ENCODE data around the gene RNF135.
"Not testable (repeated sequence)": the region's sequence is repeated elsewhere in the genome, so short reads cannot be mapped to it uniquely, and the experiment has no call there.

The RNF135 gene

DNA sequence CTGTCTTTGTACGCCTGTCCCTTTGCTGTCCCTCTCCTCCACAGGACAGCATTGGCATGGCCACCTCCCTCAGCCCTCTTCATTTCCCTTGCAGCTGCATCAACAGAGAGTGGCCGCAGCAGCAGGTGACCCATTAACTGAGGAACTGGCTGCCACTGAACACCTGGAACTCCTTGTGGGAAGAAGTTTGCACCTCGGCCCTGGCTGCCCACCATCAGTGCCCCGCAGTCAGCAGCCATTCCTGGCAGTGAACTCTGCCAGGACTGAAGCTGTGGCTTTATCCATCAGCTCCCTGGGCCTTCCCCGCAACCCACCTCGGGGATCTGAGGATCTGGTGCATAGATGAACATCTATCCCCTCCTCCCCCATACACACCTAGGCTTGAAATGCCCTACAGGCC, 13.1 kb upstream of the RNF135 start:
- no peak overlapping the region for H2BK120ac ChIP-seq (ENCODE audit: insufficient read depth, low read length, poor library complexity)
- H4K91ac ChIP-seq (ENCODE audit: low read depth, low read length), result no peak overlapping the region
- no peaks in the 10 kb centered on the region for H3K9me3 ChIP-seq (ENCODE audit: insufficient read depth, low read depth, low read length)
- no peak overlapping the region for H3K18ac ChIP-seq (ENCODE audit: low read length)
- no peak overlapping the region for H3K4ac ChIP-seq (ENCODE audit: low read depth, low read length)
- no CpG with 5 or more reads among the region's 6 CpGs for WGBS (ENCODE audit: extremely low coverage, insufficient coverage, insufficient read length)
- no peak overlapping the region for H4K12ac ChIP-seq (ENCODE audit: low read depth, low read length)
- DNase-seq, result no peak
- no peaks in the 10 kb centered on the region for H3K79me2 ChIP-seq (ENCODE audit: control insufficient read depth, insufficient read depth, low read length, poor library complexity)
- no peak overlapping the region for H3K27ac ChIP-seq (ENCODE audit: low read depth, low read length)
- no peak overlapping the region for H2AK5ac ChIP-seq (ENCODE audit: low read length)
- H4K8ac ChIP-seq (ENCODE audit: low read depth, low read length), result no peak overlapping the region
- H3K36me3 ChIP-seq (ENCODE audit: control insufficient read depth in 1 of 2, insufficient read depth in 2 of 2, low read length in 2 of 2), result no peaks in the 10 kb centered on the region
- no peak overlapping the region for H3K14ac ChIP-seq (ENCODE audit: low read length)
- no peaks in the 10 kb centered on the region for H3K27me3 ChIP-seq (ENCODE audit: insufficient read depth, low read length)
- no peak overlapping the region for H2AFZ ChIP-seq (ENCODE audit: insufficient read depth, low read length, poor library complexity)
- no peak overlapping the region for H3K23ac ChIP-seq (ENCODE audit: low read length)
- no peak overlapping the region for H2BK12ac ChIP-seq (ENCODE audit: low read length)
- peaks cover 2% of the 10 kb centered on the region for H3K79me1 ChIP-seq (ENCODE audit: low read length)
- no peak overlapping the region for H3K9ac ChIP-seq (ENCODE audit: low read length)
- peaks cover 2 to 10% of the 10 kb centered on the region in 2 experiments for H3K4me1 ChIP-seq (ENCODE audit: control insufficient read depth in 1 of 2, insufficient read depth in 2 of 2, low read length in 2 of 2)
- H2BK5ac ChIP-seq (ENCODE audit: low read depth, low read length, poor library complexity), result no peak overlapping the region
- no peak overlapping the region for H3K4me3 ChIP-seq (ENCODE audit: low read depth, low read length)
- no peak overlapping the region for H3K4me2 ChIP-seq (ENCODE audit: low read length)

GRCh38 chr17:30958187-30958586, 12.7 kb upstream of the RNF135 start:
- H3K14ac ChIP-seq (ENCODE audit: low read length), result no peak overlapping the region
- no CpG with 5 or more reads among the region's 7 CpGs for WGBS (ENCODE audit: extremely low coverage, insufficient coverage, insufficient read length)
- H3K4ac ChIP-seq (ENCODE audit: low read depth, low read length), result no peak overlapping the region
- no peaks in the 10 kb centered on the region for H3K36me3 ChIP-seq (ENCODE audit: control insufficient read depth in 1 of 2, insufficient read depth in 2 of 2, low read length in 2 of 2)
- H3K79me2 ChIP-seq (ENCODE audit: control insufficient read depth, insufficient read depth, low read length, poor library complexity), result no peaks in the 10 kb centered on the region
- H3K27me3 ChIP-seq (ENCODE audit: insufficient read depth, low read length), result no peaks in the 10 kb centered on the region
- peak; percentile 57 to 71 for DNase-seq
- no peaks in the 10 kb centered on the region for H3K9me3 ChIP-seq (ENCODE audit: insufficient read depth, low read depth, low read length)
- no peak overlapping the region for H2BK12ac ChIP-seq (ENCODE audit: low read length)
- no peak overlapping the region for H2BK120ac ChIP-seq (ENCODE audit: insufficient read depth, low read length, poor library complexity)
- no peak overlapping the region for H2AK5ac ChIP-seq (ENCODE audit: low read length)
- no peak overlapping the region for H3K23ac ChIP-seq (ENCODE audit: low read length)
- H4K91ac ChIP-seq (ENCODE audit: low read depth, low read length), result no peak overlapping the region
- no peak overlapping the region for H4K12ac ChIP-seq (ENCODE audit: low read depth, low read length)
- H3K4me1 ChIP-seq (ENCODE audit: control insufficient read depth in 1 of 2, insufficient read depth in 2 of 2, low read length in 2 of 2), result peaks cover 2 to 10% of the 10 kb centered on the region in 2 experiments
- H3K9ac ChIP-seq (ENCODE audit: low read length), result no peak overlapping the region
- no peak overlapping the region for H4K8ac ChIP-seq (ENCODE audit: low read depth, low read length)
- H3K4me2 ChIP-seq (ENCODE audit: low read length), result no peak overlapping the region
- H2BK5ac ChIP-seq (ENCODE audit: low read depth, low read length, poor library complexity), result no peak overlapping the region
- H3K27ac ChIP-seq (ENCODE audit: low read depth, low read length), result no peak overlapping the region
- no peak overlapping the region for H3K4me3 ChIP-seq (ENCODE audit: low read depth, low read length)
- H3K79me1 ChIP-seq (ENCODE audit: low read length), result peaks cover 2% of the 10 kb centered on the region
- H3K18ac ChIP-seq (ENCODE audit: low read length), result no peak overlapping the region
- H2AFZ ChIP-seq (ENCODE audit: insufficient read depth, low read length, poor library complexity), result no peak overlapping the region

DNA sequence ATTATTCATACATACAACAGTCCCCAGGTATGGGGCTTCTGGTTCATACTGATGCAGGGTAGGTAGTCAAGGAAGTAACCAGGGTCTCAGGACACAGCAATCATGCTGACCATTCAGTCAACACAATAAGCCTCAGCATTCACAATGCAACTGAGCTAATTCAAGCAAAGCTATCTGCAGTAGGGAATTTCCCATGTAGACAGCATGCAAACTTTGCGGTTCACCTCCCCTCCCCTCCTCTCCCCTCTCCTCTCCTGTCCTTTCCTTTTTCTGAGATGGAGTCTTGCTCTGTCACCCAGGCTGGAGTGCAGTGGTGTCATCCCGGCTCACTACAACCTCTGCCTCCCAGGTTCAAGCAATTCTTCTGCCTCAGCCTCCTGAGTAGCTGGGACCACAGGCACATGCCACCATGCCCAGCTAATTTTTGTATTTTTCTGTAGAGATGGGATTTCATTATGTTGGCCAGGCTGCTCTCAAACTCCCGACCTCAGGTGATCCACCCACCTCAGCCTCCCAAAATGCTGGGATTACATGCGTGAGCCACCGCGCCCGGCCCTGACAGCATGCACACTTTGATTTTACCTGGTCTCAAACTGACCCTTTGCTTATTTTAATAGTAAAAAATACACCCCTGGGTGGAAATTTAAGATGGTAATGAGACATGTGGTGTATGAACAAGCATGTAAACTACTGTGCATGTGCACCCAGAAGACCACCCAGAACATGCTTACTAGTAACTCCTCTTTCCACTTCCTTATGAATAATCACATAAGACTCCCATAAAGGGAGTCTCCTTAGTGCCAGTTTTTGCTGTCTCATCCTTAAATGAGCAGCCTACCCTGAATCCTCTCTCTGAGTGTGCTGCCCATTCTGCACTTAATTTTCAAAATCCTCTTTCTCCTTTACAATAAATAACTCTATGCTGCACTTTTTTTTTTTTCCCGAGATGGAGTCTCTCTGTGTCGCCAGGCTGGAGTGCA, 9.3 kb upstream of the RNF135 start:
- peaks cover 1% of the 10 kb centered on the region for H3K79me1 ChIP-seq (ENCODE audit: low read length)
- no peak overlapping the region for H3K4me3 ChIP-seq (ENCODE audit: low read depth, low read length)
- H2BK120ac ChIP-seq (ENCODE audit: insufficient read depth, low read length, poor library complexity), result no peak overlapping the region
- H3K4ac ChIP-seq (ENCODE audit: low read depth, low read length), result no peak overlapping the region
- no peak overlapping the region for H4K12ac ChIP-seq (ENCODE audit: low read depth, low read length)
- no peak overlapping the region for H2BK12ac ChIP-seq (ENCODE audit: low read length)
- no peaks in the 10 kb centered on the region for H3K27me3 ChIP-seq (ENCODE audit: insufficient read depth, low read length)
- DNase-seq, result no peak
- no peak overlapping the region for H3K23ac ChIP-seq (ENCODE audit: low read length)
- no CpG with 5 or more reads among the region's 9 CpGs for WGBS (ENCODE audit: extremely low coverage, insufficient coverage, insufficient read length)
- H3K27ac ChIP-seq (ENCODE audit: low read depth, low read length), result no peak overlapping the region
- H2BK5ac ChIP-seq (ENCODE audit: low read depth, low read length, poor library complexity), result no peak overlapping the region
- no peak overlapping the region for H2AK5ac ChIP-seq (ENCODE audit: low read length)
- H3K4me1 ChIP-seq (ENCODE audit: control insufficient read depth in 1 of 2, insufficient read depth in 2 of 2, low read length in 2 of 2), result peaks cover 0 to 4% of the 10 kb centered on the region in 2 experiments
- H3K18ac ChIP-seq (ENCODE audit: low read length), result no peak overlapping the region
- H3K14ac ChIP-seq (ENCODE audit: low read length), result no peak overlapping the region
- no peak overlapping the region for H4K91ac ChIP-seq (ENCODE audit: low read depth, low read length)
- no peaks in the 10 kb centered on the region for H3K79me2 ChIP-seq (ENCODE audit: control insufficient read depth, insufficient read depth, low read length, poor library complexity)
- no peak overlapping the region for H3K9ac ChIP-seq (ENCODE audit: low read length)
- H3K9me3 ChIP-seq (ENCODE audit: insufficient read depth, low read depth, low read length), result no peaks in the 10 kb centered on the region
- H3K4me2 ChIP-seq (ENCODE audit: low read length), result no peak overlapping the region
- H4K8ac ChIP-seq (ENCODE audit: low read depth, low read length), result no peak overlapping the region
- no peaks in the 10 kb centered on the region for H3K36me3 ChIP-seq (ENCODE audit: control insufficient read depth in 1 of 2, insufficient read depth in 2 of 2, low read length in 2 of 2)
- H2AFZ ChIP-seq (ENCODE audit: insufficient read depth, low read length, poor library complexity), result no peak overlapping the region

- DNase-seq, result peak; percentile 43 to 72
- no CpG with 5 or more reads among the region's 8 CpGs for WGBS (ENCODE audit: extremely low coverage, insufficient coverage, insufficient read length)
- not testable (repeated sequence) for H4K91ac ChIP-seq (ENCODE audit: low read depth, low read length); H3K4me1 ChIP-seq (ENCODE audit: control insufficient read depth in 1 of 2, insufficient read depth in 2 of 2, low read length in 2 of 2); H3K79me2 ChIP-seq (ENCODE audit: control insufficient read depth, insufficient read depth, low read length, poor library complexity); H3K36me3 ChIP-seq (ENCODE audit: control insufficient read depth in 1 of 2, insufficient read depth in 2 of 2, low read length in 2 of 2); H2BK120ac ChIP-seq (ENCODE audit: insufficient read depth, low read length, poor library complexity); H3K4ac ChIP-seq (ENCODE audit: low read depth, low read length); H3K23ac ChIP-seq (ENCODE audit: low read length); H2BK5ac ChIP-seq (ENCODE audit: low read depth, low read length, poor library complexity); H2AK5ac ChIP-seq (ENCODE audit: low read length); H3K4me2 ChIP-seq (ENCODE audit: low read length); H3K79me1 ChIP-seq (ENCODE audit: low read length); H3K27ac ChIP-seq (ENCODE audit: low read depth, low read length); H2BK12ac ChIP-seq (ENCODE audit: low read length); H3K27me3 ChIP-seq (ENCODE audit: insufficient read depth, low read length); H4K8ac ChIP-seq (ENCODE audit: low read depth, low read length); H3K4me3 ChIP-seq (ENCODE audit: low read depth, low read length); H3K9me3 ChIP-seq (ENCODE audit: insufficient read depth, low read depth, low read length); H3K9ac ChIP-seq (ENCODE audit: low read length); H2AFZ ChIP-seq (ENCODE audit: insufficient read depth, low read length, poor library complexity); H3K14ac ChIP-seq (ENCODE audit: low read length); H4K12ac ChIP-seq (ENCODE audit: low read depth, low read length); H3K18ac ChIP-seq (ENCODE audit: low read length)
These were observed 6.5 kb upstream of the RNF135 start for GRCh38 chr17:30964312-30964711.

All from trophoblast cell (in vitro differentiated cells and primary cell).